ENCODE data around the gene NOL8. TPM values are rescaled to one million over a fixed set of nuclear protein-coding genes. Genes with fewer than 3 reads are reported as not detected.

The NOL8 gene
- total RNA-seq, 1 donor from 2014 or later = 34.9 TPM

DNA sequence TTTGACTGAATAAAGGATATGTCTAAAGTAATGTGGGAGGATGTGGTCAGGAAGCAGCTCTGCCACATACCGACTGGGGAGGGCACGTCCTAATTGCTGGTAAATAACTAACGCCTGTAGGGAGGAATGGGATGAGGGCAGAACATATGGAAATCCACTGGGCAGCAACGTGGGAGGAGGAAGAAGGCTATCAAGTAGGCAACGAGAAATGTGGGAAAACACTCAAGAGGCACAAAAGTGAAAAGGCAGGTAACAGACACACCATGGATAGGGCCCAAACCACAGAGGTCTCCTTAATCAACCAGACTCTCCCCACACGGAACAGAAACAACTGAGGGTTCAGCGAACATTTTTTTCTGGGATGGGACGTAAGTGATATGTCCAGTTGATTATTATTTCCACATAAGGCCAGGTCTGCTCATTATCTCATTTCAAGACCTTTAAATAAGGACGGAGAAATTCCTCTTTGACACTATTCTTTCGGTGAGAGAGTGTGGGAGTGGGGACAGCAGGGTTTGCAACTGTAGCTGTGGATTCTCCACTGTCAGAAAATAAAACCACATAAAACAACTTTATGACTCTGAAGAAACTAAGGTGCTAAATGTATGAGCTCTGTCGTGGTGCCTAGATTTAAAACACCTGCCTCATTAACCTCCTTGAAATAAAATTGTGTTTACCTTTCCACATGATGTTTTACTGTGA lies 48.7 kb downstream of the NOL8 start:
- no peaks in the 10 kb centered on the region for H3K36me3 Mint-ChIP-seq (ENCODE audit: unreplicated experiment)
- no peak for DNase-seq
- TF ChIP-seq CTCF (IDR thresholded peaks at IDR 0.05; ENCODE audit: partially characterized antibody, unreplicated experiment) = no peak
- H3K4me3 Mint-ChIP-seq (ENCODE audit: unreplicated experiment) = no peak overlapping the region
- H3K27ac Mint-ChIP-seq (ENCODE audit: unreplicated experiment) = no peak overlapping the region
- H3K9me3 Mint-ChIP-seq (ENCODE audit: unreplicated experiment) = no peaks in the 10 kb centered on the region
- H3K4me1 Mint-ChIP-seq (ENCODE audit: low read depth, unreplicated experiment) = no peaks in the 10 kb centered on the region
- no peaks in the 10 kb centered on the region for H3K27me3 Mint-ChIP-seq (ENCODE audit: unreplicated experiment)

DNA sequence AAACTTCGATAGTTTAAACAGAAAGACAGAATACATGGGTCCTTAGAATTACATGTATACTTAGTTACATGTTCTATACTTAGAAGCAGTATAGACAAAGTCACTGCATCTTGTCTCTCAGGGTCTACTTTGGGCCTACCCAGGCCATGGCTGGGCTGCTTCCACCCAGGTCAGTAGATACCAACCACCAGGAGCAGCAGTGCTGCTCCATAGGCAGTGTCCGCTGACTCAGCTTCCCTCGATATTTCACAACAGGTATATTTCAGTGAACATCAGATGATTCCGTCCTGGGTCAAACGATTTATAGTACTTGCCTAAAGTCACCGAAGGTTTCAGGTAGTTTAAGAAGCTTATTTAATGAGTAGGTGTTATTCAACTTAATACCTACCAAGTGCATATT lies 49.6 kb downstream of the NOL8 start:
- H3K27me3 Mint-ChIP-seq (ENCODE audit: unreplicated experiment) = no peaks in the 10 kb centered on the region
- no peak overlapping the region for H3K27ac Mint-ChIP-seq (ENCODE audit: unreplicated experiment)
- H3K4me1 Mint-ChIP-seq (ENCODE audit: low read depth, unreplicated experiment) = no peaks in the 10 kb centered on the region
- no peak for DNase-seq
- H3K9me3 Mint-ChIP-seq (ENCODE audit: unreplicated experiment) = no peaks in the 10 kb centered on the region
- no peaks in the 10 kb centered on the region for H3K36me3 Mint-ChIP-seq (ENCODE audit: unreplicated experiment)
- no peak for TF ChIP-seq CTCF (IDR thresholded peaks at IDR 0.05; ENCODE audit: partially characterized antibody, unreplicated experiment)
- H3K4me3 Mint-ChIP-seq (ENCODE audit: unreplicated experiment) = no peak overlapping the region

- Mint-ChIP-seq H3K4me3 (ENCODE audit: unreplicated experiment) (no peak overlapping the region), H3K9me3 (ENCODE audit: unreplicated experiment) (peaks cover 2% of the 10 kb centered on the region), H3K4me1 (ENCODE audit: low read depth, unreplicated experiment) (peaks cover 17% of the 10 kb centered on the region), H3K27ac (ENCODE audit: unreplicated experiment) (no peak overlapping the region), H3K27me3 (ENCODE audit: unreplicated experiment) (peaks cover 2% of the 10 kb centered on the region), H3K36me3 (ENCODE audit: unreplicated experiment) (peaks cover 4% of the 10 kb centered on the region)
- TF ChIP-seq CTCF (IDR thresholded peaks at IDR 0.05; ENCODE audit: partially characterized antibody, unreplicated experiment) = no peak
- no peak for DNase-seq
Measured at GRCh38 chr9:92270511-92270910, 54.6 kb downstream of the NOL8 start.

GRCh38 chr9:92266486-92266885 lies 58.7 kb downstream of the NOL8 start:
- Mint-ChIP-seq H3K4me1 (ENCODE audit: low read depth, unreplicated experiment) (peaks cover 17% of the 10 kb centered on the region), H3K27me3 (ENCODE audit: unreplicated experiment) (peaks cover 2% of the 10 kb centered on the region), H3K9me3 (ENCODE audit: unreplicated experiment) (peaks cover 2% of the 10 kb centered on the region), H3K4me3 (ENCODE audit: unreplicated experiment) (peak overlapping the region; percentile 54), H3K36me3 (ENCODE audit: unreplicated experiment) (peaks cover 4% of the 10 kb centered on the region), H3K27ac (ENCODE audit: unreplicated experiment) (peak overlapping the region; percentile 86)
- DNase-seq = peak; percentile 48
- TF ChIP-seq CTCF (IDR thresholded peaks at IDR 0.05; ENCODE audit: partially characterized antibody, unreplicated experiment) = no peak

- TF ChIP-seq CTCF (IDR thresholded peaks at IDR 0.05; ENCODE audit: partially characterized antibody, unreplicated experiment) = no peak
- Mint-ChIP-seq H3K9me3 (ENCODE audit: unreplicated experiment) (peaks cover 2% of the 10 kb centered on the region), H3K36me3 (ENCODE audit: unreplicated experiment) (peaks cover 4% of the 10 kb centered on the region), H3K27ac (ENCODE audit: unreplicated experiment) (no peak overlapping the region), H3K27me3 (ENCODE audit: unreplicated experiment) (peaks cover 2% of the 10 kb centered on the region), H3K4me3 (ENCODE audit: unreplicated experiment) (no peak overlapping the region), H3K4me1 (ENCODE audit: low read depth, unreplicated experiment) (peaks cover 17% of the 10 kb centered on the region)
- no peak for DNase-seq
Measured at GRCh38 chr9:92265154-92265553, 60.0 kb downstream of the NOL8 start.
